GM21825 (cell line): ENCODE measurements around the gene POU1F1.
"Not testable (repeated sequence)": the region's sequence is repeated elsewhere in the genome, so short reads cannot be mapped to it uniquely, and the experiment has no call there.

Experiments used
- ATAC-seq: cut with Tn5 transposase; IDR thresholded peaks from one replicate; pipeline ENCODE4 v1.9.1; 2021; ENCODE audit warnings: mild to moderate bottlenecking, moderate library complexity; ENCODE audit not compliant: unreplicated experiment

Gene POU1F1

DNA sequence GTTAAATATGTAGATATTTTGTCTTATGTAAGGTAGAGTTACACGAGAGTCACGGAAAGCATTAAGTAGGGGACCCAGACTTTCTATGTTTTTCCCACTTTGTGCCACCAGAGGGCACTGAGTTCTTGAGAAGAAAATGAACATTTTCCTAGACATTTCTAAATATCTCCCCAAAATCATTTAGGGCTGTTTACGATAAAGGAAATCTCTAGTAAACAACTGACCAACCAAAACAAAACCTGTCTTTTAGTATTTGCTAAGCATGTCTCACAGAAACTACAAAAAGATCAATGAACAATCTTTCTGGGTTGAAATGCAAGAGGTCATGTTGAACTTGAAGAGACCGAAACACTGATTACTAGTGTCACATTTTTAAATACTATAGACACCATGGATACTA, 16.1 kb downstream of the POU1F1 start:
- no peak for ATAC-seq

DNA sequence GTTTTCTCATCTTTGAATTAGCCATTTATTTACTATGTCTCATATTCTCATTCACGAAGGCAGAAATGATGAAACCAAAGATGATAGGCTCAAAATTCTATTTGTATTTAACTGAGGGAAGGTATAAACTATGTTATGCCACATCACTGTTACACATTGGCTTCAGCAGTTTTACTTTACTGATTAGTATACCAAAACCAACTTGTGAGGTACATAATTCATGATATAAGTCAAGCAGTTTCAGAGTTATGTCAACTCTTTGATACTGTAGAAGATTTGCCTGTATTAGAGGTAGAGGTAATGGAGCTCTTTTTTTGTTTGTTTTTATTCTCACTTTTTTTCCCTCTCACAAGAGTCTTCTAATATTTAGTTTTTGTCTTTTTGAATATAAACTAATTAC, 26.4 kb downstream of the POU1F1 start:
- ATAC-seq: no peak

DNA sequence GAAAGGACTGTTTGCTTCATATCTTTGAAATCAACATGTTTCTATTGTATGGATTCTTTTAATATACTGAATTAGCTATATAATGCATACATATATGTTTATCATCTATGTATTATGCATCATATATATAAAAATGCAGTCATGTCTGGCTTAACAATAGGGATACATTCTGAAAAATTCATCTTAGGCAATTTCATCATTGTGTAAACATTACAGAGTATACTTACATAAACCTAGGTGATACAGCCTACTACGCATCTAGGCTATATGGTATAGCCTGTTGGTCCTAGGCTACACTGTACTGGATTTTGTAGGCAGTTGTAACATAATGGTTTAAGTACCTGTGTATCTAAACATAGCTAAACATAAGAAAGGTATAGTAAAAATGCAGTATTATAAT, 27.6 kb downstream of the POU1F1 start:
- no peak for ATAC-seq

DNA sequence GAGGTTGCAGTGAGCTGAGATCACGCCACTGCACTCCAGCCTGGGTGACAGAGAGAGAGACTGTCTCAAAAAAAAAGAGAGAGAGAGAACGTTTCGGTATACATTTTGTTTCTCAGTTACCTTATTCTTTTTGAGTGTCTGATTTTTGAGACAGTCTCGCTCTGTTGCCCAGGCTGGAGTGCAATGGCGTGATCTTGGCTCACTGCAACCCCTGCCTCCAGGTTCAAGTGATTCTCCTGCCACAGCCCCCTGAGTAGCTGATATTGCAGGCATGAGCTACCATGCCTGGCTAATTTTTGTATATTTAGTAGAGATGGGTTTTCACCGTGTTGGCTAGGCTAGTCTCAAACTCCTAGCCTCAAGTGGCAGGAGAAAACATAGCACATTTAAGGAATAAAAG, 28.2 kb downstream of the POU1F1 start:
- not testable (repeated sequence) for ATAC-seq

DNA sequence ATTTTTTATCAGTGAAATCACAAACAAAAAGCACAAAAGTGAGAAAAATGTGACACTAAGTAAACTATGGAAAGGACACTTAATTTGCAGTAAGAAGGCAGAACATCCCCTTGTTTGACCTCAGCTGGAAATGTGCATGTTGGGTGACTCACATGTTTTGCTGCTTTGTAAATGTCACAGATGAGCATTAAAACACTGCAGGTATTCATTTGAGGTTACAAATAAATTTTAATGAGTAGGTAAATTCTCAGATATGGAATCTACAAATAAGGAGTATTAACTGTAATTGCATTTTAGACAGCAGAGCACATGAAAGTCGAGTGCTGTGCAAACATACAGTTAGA, 29.0 kb downstream of the POU1F1 start:
- no peak for ATAC-seq

DNA sequence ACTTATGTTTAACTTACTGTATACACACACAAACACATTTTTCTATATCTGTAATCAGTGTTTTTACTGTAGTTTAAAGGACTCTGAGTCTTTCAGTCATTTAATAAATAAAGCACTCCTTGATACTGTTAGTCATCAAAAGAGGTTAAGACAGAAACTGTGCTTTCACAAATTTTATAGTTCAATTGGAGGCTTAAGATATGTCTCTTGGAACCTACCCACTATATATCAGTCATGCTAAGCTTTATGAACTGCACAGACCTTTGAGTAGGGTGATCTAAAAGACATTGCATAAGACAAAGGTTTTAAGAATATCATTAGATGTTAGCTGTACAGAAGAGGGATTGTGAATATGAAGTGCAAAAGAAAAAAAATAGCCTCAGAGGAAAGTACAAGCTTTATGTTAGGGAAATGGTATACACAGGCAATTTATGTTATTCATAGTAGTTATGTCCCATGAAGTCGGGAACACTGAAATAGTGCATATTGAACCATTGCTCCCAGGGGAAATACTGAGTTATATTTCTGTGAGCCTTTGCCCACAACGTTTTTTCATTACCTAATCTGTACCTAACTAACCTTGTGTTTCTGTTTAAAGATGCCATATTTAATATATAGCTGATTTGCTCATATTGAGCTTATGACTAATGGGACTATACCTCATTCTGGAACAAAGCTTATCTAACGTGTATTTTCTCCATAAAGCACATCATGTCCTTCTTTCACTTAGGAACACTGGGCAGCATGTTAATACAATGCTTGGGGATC, 29.5 kb downstream of the POU1F1 start:
- ATAC-seq: no peak

DNA sequence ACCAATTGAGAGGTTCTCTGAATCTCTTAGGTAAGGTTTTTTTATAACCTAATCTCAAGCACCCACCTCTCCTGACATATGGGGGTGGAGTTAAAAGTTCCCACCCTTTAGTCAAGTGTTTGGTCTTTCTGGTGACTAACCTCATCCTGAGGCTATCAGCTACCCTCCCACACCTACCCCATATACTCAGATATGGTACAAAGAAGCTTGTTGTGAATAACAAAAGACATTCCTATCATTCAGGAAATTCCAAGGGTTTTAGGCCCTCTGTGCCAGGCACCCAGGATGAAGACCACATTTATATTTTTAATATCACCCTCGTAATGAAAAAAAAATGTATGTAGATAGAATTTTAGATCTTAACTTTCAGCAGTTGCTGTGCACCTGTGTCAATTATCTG, 40.3 kb downstream of the POU1F1 start:
- no peak for ATAC-seq

DNA sequence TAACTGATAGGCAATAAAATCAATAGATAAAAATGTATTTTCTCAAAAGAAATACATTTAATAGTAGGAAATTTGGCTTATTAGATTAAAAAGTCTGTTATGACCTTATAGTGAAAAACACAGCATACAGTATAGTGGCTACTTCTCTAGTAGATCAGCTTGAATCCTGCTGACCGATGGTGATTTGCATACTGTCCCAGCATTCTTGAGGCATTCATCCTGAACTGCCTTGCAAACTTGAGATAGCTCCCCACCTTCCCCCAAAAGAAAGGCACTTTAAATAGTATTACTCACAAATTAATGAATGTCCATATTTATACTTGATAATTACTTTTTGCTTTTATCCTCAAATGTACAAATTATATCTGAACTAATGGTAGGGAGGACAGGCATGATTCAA, 42.6 kb downstream of the POU1F1 start:
- no peak for ATAC-seq

DNA sequence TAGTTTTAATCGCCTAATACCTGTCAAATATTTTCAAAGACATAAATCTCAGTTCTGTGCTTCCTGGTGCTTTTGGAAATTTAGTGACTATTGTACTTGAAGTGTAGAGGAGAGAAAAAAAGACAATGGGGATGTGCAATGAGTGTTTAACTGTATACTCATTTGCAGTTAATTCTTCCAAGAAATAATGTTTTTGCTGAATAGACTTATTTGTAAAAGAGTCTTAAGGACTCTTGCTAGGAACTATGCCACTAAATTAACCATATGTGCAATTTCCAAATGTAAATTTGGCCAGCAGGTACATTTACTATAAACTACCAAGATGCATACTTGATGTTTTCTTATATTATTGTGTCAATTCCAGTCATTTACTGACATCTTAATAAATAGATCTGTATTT, 47.3 kb downstream of the POU1F1 start:
- no peak for ATAC-seq

DNA sequence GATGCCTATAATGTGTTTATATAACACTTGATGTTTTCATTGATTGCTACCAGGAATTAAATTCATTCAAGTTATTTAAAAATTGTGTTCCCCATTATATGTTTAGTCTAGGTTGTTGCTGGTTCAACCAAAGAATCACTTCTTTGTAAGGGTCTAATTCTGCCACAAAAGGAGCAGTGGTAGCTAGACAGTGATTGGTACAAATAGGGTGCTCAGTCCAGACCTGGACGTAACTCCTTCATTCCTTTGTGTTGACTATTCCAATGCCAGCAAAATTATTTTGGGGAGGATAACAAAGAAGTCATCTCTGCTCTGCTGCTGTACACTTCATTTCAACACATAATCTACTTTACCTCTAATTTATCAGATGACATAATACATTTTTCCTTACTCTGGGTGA, 48.1 kb downstream of the POU1F1 start:
- no peak for ATAC-seq

DNA sequence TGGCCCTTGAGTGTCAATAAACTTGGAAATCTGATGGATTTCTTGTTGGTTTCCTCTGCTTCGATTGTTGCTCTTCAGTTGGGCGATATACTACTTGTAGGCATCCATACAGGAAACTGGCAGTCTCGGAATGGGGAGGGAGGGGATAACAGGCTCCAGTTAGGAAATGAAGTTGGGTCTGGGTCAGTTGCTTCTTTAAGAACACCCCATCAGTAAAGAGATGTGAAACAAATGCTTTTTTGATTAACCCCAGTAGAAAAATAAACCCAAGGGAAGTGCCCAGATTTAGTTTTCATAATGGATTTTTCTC, 48.6 kb downstream of the POU1F1 start:
- ATAC-seq: peak; percentile 7

DNA sequence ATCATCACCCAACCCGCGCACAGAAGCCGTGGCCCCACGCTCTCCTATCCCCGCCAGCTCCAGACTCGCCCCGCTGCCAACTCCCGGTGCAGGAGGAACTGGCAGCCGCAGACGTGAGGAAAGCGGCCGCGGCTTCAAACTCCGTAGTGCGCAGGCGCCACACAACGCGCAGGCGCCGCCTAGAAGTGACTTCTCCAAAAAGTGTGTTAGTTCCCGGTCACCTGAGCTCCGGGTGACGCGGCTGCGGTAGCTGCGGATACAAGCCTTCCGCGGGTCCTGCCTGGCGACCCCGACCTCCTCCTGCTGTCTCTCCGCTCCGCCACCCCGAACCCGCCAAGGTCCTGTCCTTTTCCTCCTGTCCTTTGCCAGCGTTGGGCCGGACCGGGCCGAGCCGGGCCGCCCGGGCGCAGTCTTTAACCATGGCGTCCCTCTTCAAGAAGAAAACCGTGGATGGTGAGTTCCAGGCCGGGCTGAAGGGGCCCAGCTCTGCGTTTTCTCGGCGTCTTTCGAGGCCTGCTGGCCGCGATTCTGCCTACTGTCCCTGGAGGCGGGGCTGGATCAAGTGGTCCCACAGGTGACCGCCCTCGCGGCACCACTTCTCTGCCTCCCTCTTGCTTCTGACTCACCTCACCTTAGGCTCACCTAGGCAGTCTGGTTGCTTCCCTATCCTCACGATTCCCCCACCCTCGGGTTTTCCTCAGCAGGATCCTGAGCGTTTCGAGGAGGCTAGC, 49.1 kb downstream of the POU1F1 start, which contains the start of gene CHMP2B:
TSS of gene CHMP2B (plus strand) at position 206 of the 731 bp plus-strand sequence. CDS start at position 420, 214 bp downstream.
- ATAC-seq: peak; percentile 95

DNA sequence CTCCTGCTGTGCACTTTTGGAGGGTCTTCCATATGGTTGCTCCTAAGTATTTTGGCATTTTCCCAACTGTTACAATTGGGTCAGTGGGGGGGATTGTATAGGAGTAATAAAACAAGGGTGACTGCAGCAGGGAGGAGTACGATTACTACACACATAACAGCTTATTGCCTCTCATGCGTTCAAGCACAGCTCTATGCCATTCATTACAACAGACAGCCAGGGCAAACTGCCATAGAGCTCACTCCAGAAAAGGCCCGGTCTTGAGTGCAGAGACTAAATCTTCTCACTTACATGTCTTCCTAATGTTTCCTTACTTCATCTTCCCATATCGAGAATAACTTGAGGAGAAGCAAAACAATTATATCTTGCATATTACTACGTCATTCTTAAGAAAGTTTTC, 50.7 kb downstream of the POU1F1 start:
- no peak for ATAC-seq

DNA sequence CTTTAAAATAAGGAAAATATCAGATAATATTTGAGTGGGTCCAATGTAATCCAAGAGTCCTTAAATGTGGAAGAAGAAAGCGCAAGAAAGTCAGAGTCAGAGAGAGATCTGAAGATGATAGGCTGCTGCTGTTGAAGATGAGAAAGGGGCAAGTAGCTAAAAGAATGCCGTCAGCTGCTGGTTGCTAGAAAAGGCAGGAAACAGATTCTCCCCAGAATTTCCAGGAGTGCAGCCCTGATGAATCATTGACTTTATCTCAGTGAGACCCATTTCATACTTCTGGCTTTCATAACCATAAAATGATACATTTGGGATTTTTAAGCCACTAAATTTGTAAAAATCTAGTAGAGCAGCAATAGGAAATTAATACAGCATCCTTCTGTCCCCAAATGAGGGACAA, 56.8 kb downstream of the POU1F1 start:
- ATAC-seq: no peak

DNA sequence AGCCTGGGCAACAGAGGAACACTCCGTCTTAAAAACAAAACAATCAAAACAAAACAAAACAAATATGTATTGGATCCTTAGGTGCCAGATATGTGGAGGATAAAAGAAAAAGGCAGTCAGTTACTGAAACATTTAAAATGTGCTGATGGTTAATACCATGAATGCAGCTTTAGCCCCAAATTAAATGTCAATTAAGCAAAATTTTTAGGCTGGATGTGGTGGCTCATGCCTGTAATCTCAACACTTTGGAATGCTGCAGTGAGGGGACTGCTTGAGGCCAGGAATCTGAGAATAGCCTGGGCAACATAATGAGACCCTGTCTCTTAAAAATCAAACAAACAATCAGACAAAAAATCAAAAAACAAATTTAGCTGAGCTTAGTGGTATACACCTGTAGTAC, 57.8 kb downstream of the POU1F1 start:
- no peak for ATAC-seq
